Brain microvascular endothelial cell (primary cell): ENCODE results near the gene COL5A1.

Experiments
- DNase-seq: peaks from one replicate; pipeline ENCODE4 v3.0.0-alpha.2; 2020
- H3K27ac ChIP-seq: fragments of 250-450 bp; sonication (Bioruptor Pico); 2 replicates; pipeline ENCODE4 v1.5.1; 2020; ENCODE audit warnings: mild to moderate bottlenecking, moderate library complexity
- H3K27me3 ChIP-seq: fragments of 250-450 bp; sonication (Bioruptor Pico); replicated peaks from 2 replicates; pipeline ENCODE4 v1.5.1; 2020; ENCODE audit warnings: mild to moderate bottlenecking
- H3K36me3 ChIP-seq: fragments of 250-450 bp; sonication (Bioruptor Pico); replicated peaks from 2 replicates; pipeline ENCODE4 v1.5.1; 2020; ENCODE audit warnings: mild to moderate bottlenecking
- H3K4me3 ChIP-seq: 2 replicates; pipeline ENCODE4 v1.5.1; 2011; ENCODE audit warnings: low read depth, mild to moderate bottlenecking, control low read depth, low read length, moderate library complexity
- CTCF ChIP-seq: IDR thresholded peaks from 2 replicates; pipeline ENCODE4 v1.5.1; 2011; ENCODE audit warnings: low read depth, mild to moderate bottlenecking, moderate library complexity, low read length, control low read depth, inconsistent platforms; ENCODE audit errors: missing control alignments
- in situ Hi-C: cut with HindIII; loops from 2 replicates; pipeline ENCODE4 v1.10.0; 2017; ENCODE audit warnings: low sequenced_read_pairs, low pct_ligation_motif_present

Gene COL5A1

GRCh38 chr9:134716067-134716466 is 74.5 kb downstream of the COL5A1 start:
- TF ChIP-seq CTCF, result peak; percentile 29
- DNase-seq, result no peak
- in situ Hi-C loops, result no loop called here
- Histone ChIP-seq H3K27ac (no peak overlapping the region), H3K4me3 (no peak overlapping the region), H3K27me3 (no peaks in the 10 kb centered on the region), H3K36me3 (peaks cover 76% of the 10 kb centered on the region)

- Histone ChIP-seq H3K27me3 (no peaks in the 10 kb centered on the region), H3K4me3 (no peak overlapping the region), H3K27ac (no peak overlapping the region), H3K36me3 (peaks cover 80% of the 10 kb centered on the region)
- in situ Hi-C loops, result no loop called here
- no peak for DNase-seq
- no peak for TF ChIP-seq CTCF
These were observed 75.5 kb downstream of the COL5A1 start for GRCh38 chr9:134717056-134717455.

- H3K27me3 ChIP-seq, result no peaks in the 10 kb centered on the region
- no peak for TF ChIP-seq CTCF
- peaks cover 85% of the 10 kb centered on the region for H3K36me3 ChIP-seq
- H3K4me3 ChIP-seq, result no peak overlapping the region
- in situ Hi-C loops, result no loop called here
- no peak overlapping the region for H3K27ac ChIP-seq
- no peak for DNase-seq
These were observed 76.5 kb downstream of the COL5A1 start for GRCh38 chr9:134717924-134718645.

GRCh38 chr9:134719331-134719730 is 77.7 kb downstream of the COL5A1 start:
- DNase-seq, result no peak
- Histone ChIP-seq H3K27me3 (no peaks in the 10 kb centered on the region), H3K4me3 (no peak overlapping the region), H3K27ac (no peak overlapping the region), H3K36me3 (peaks cover 78% of the 10 kb centered on the region)
- TF ChIP-seq CTCF, result no peak
- in situ Hi-C loops, result no loop called here

- DNase-seq, result no peak
- H3K27ac ChIP-seq, result no peak overlapping the region
- peaks cover 84% of the 10 kb centered on the region for H3K36me3 ChIP-seq
- in situ Hi-C loops, result no loop called here
- H3K4me3 ChIP-seq, result no peak overlapping the region
- no peaks in the 10 kb centered on the region for H3K27me3 ChIP-seq
- TF ChIP-seq CTCF, result no peak
These were observed 78.6 kb downstream of the COL5A1 start for GRCh38 chr9:134720136-134720753.

GRCh38 chr9:134720796-134721195 is 79.2 kb downstream of the COL5A1 start:
- TF ChIP-seq CTCF, result no peak
- H3K27me3 ChIP-seq, result no peaks in the 10 kb centered on the region
- no peak overlapping the region for H3K4me3 ChIP-seq
- no peak overlapping the region for H3K27ac ChIP-seq
- in situ Hi-C loops, result no loop called here
- peaks cover 85% of the 10 kb centered on the region for H3K36me3 ChIP-seq
- DNase-seq, result no peak
